HepG2 (cell line): ENCODE results near the gene RPS8. TPM values are rescaled to one million over a fixed set of nuclear protein-coding genes. Genes with fewer than 3 reads are reported as not detected.

Experiments
- EHMT2 ChIP-seq: fragments of 200-600 bp; sonication (generic); IDR thresholded peaks from 2 replicates; pipeline ENCODE4 v1.7.0; 2017; ENCODE audit warnings: antibody characterized with exemption, low read depth, low read length, borderline replicate concordance
- FIP1L1 ChIP-seq: fragments of 200-400 bp; formaldehyde crosslinking; IDR thresholded peaks from 2 replicates; pipeline ENCODE4 v1.6.1; 2018; ENCODE audit warnings: low read depth, mild to moderate bottlenecking, low read length, moderate library complexity, borderline replicate concordance; ENCODE audit not compliant: insufficient read depth
- MZF1 ChIP-seq: sonication (generic); formaldehyde crosslinking; IDR thresholded peaks from 2 replicates; pipeline ENCODE4 v1.8.1; 2023; ENCODE audit warnings: mild to moderate bottlenecking, missing genetic modification reagents, borderline replicate concordance
- NCOR1 ChIP-seq: fragments of 200-600 bp; sonication (generic); IDR thresholded peaks from 2 replicates; pipeline ENCODE4 v1.7.0; 2017; ENCODE audit warnings: antibody characterized with exemption, low read length, borderline replicate concordance
- NPAS2 ChIP-seq: sonication (generic); formaldehyde crosslinking; IDR thresholded peaks from 2 replicates; pipeline ENCODE4 v1.8.0; 2022; ENCODE audit warnings: mild to moderate bottlenecking, missing genetic modification reagents, borderline replicate concordance
- NR3C1 ChIP-seq: sonication (generic); formaldehyde crosslinking; IDR thresholded peaks from 2 replicates; pipeline ENCODE4 v1.4.0; 2020; ENCODE audit warnings: missing genetic modification reagents
- PBX2 ChIP-seq: IDR thresholded peaks from 2 replicates; pipeline ENCODE4 v1.6.1; 2016; ENCODE audit warnings: control low read depth
- TFDP2 ChIP-seq: sonication (generic); formaldehyde crosslinking; IDR thresholded peaks from 2 replicates; pipeline ENCODE4 v1.4.0; 2020; ENCODE audit warnings: missing genetic modification reagents
- ZNF460 ChIP-seq: sonication (generic); formaldehyde crosslinking; IDR thresholded peaks from 2 replicates; pipeline ENCODE4 v1.5.1; 2020; ENCODE audit warnings: missing genetic modification reagents, mild to moderate bottlenecking, borderline replicate concordance
- polyA plus RNA-seq, 8 experiments: library from polyadenylated mRNA; depleted of rRNA in 3 of 8; stranded (reverse) in 7 of 8; unstranded in 1 of 8; fragments of >200 nt; fragmentation: Illumina TruSeq in 4 of 8; extraction: Trizol in 4 of 8; gene quantifications; 2 replicates each; pipeline versions ENCODE4 v1.2.1 to v1.2.3, GENCODE V29; 2011 to 2016; ENCODE audit warnings: low read depth in 4 of 8, missing spikeins in 1 of 8, mixed read lengths in 1 of 8; ENCODE audit not compliant: insufficient read depth in 1 of 8
- total RNA-seq, 5 experiments: library from RNA; depleted of rRNA; stranded (reverse); fragments of >200 nt; fragmentation: Illumina TruSeq; extraction: Trizol; gene quantifications; 2 replicates each; pipeline ENCODE4 v1.2.3, GENCODE V29; 2016; ENCODE audit warnings: low read depth in 1 of 5
- TF ChIP-seq, protein P1 (sequence below), 2 experiments: IDR thresholded peaks; 2 replicates each; pipeline ENCODE4 v1.6.1; 2011 to 2012; ENCODE audit warnings: low read length in 2 of 2, borderline replicate concordance in 1 of 2, low read depth in 1 of 2, mild to moderate bottlenecking in 1 of 2, moderate library complexity in 1 of 2
- TF ChIP-seq, protein P2 (sequence below): sonication (generic); formaldehyde crosslinking; IDR thresholded peaks from 2 replicates; pipeline ENCODE4 v1.4.0; 2020; ENCODE audit warnings: missing genetic modification reagents, borderline replicate concordance
- TF ChIP-seq, protein P3 (sequence below): sonication (generic); formaldehyde crosslinking; IDR thresholded peaks from 2 replicates; pipeline ENCODE4 v1.4.0; 2020; ENCODE audit warnings: missing genetic modification reagents, borderline replicate concordance
- TF ChIP-seq, protein P4 (sequence below): sonication (generic); formaldehyde crosslinking; IDR thresholded peaks from 2 replicates; pipeline ENCODE4 v1.5.0; 2020; ENCODE audit warnings: missing genetic modification reagents

The RPS8 gene
- total and polyA plus RNA-seq, 2 of the 13 experiments (the other 11 are each of a cell fraction or from before 2014, with no cell fraction given), result 2,628 to 2,822 TPM

GRCh38 chr1:44775078-44775929 lies at the start of gene RPS8 (continued):
- TF ChIP-seq MZF1 (CRISPR knock-in tag) (peak; percentile 90; the same call in 1 of the 2 replicates), FIP1L1 (peak; percentile 51; the same call in 1 of the 2 replicates), NR3C1 (CRISPR knock-in tag) (no peak), NPAS2 (CRISPR knock-in tag) (no peak), PBX2 (CRISPR knock-in tag) (0 out of 2 replicates have a peak, but pooled peaks have one; percentile 35), ZNF460 (CRISPR knock-in tag) (no peak), EHMT2 (no peak), NCOR1 (no peak; the same call in 1 of the 2 replicates), TFDP2 (CRISPR knock-in tag) (peak; percentile 64)
- TF ChIP-seq, protein P1, sequence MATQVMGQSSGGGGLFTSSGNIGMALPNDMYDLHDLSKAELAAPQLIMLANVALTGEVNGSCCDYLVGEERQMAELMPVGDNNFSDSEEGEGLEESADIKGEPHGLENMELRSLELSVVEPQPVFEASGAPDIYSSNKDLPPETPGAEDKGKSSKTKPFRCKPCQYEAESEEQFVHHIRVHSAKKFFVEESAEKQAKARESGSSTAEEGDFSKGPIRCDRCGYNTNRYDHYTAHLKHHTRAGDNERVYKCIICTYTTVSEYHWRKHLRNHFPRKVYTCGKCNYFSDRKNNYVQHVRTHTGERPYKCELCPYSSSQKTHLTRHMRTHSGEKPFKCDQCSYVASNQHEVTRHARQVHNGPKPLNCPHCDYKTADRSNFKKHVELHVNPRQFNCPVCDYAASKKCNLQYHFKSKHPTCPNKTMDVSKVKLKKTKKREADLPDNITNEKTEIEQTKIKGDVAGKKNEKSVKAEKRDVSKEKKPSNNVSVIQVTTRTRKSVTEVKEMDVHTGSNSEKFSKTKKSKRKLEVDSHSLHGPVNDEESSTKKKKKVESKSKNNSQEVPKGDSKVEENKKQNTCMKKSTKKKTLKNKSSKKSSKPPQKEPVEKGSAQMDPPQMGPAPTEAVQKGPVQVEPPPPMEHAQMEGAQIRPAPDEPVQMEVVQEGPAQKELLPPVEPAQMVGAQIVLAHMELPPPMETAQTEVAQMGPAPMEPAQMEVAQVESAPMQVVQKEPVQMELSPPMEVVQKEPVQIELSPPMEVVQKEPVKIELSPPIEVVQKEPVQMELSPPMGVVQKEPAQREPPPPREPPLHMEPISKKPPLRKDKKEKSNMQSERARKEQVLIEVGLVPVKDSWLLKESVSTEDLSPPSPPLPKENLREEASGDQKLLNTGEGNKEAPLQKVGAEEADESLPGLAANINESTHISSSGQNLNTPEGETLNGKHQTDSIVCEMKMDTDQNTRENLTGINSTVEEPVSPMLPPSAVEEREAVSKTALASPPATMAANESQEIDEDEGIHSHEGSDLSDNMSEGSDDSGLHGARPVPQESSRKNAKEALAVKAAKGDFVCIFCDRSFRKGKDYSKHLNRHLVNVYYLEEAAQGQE (IDR thresholded peaks at IDR 0.05; ENCODE audit: borderline replicate concordance in 1 of 2, low read depth in 1 of 2, low read length in 2 of 2), result peak in 1 of 2 experiments; percentile 69; a peak in 1 of 4 replicates
- TF ChIP-seq, protein P2, sequence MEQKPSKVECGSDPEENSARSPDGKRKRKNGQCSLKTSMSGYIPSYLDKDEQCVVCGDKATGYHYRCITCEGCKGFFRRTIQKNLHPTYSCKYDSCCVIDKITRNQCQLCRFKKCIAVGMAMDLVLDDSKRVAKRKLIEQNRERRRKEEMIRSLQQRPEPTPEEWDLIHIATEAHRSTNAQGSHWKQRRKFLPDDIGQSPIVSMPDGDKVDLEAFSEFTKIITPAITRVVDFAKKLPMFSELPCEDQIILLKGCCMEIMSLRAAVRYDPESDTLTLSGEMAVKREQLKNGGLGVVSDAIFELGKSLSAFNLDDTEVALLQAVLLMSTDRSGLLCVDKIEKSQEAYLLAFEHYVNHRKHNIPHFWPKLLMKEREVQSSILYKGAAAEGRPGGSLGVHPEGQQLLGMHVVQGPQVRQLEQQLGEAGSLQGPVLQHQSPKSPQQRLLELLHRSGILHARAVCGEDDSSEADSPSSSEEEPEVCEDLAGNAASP (CRISPR knock-in tag), result peak; percentile 91
- TF ChIP-seq, protein P3, sequence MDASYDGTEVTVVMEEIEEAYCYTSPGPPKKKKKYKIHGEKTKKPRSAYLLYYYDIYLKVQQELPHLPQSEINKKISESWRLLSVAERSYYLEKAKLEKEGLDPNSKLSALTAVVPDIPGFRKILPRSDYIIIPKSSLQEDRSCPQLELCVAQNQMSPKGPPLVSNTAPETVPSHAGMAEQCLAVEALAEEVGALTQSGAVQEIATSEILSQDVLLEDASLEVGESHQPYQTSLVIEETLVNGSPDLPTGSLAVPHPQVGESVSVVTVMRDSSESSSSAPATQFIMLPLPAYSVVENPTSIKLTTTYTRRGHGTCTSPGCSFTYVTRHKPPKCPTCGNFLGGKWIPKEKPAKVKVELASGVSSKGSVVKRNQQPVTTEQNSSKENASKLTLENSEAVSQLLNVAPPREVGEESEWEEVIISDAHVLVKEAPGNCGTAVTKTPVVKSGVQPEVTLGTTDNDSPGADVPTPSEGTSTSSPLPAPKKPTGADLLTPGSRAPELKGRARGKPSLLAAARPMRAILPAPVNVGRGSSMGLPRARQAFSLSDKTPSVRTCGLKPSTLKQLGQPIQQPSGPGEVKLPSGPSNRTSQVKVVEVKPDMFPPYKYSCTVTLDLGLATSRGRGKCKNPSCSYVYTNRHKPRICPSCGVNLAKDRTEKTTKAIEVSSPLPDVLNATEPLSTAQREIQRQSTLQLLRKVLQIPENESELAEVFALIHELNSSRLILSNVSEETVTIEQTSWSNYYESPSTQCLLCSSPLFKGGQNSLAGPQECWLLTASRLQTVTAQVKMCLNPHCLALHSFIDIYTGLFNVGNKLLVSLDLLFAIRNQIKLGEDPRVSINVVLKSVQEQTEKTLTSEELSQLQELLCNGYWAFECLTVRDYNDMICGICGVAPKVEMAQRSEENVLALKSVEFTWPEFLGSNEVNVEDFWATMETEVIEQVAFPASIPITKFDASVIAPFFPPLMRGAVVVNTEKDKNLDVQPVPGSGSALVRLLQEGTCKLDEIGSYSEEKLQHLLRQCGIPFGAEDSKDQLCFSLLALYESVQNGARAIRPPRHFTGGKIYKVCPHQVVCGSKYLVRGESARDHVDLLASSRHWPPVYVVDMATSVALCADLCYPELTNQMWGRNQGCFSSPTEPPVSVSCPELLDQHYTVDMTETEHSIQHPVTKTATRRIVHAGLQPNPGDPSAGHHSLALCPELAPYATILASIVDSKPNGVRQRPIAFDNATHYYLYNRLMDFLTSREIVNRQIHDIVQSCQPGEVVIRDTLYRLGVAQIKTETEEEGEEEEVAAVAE (CRISPR knock-in tag), result 0 out of 2 replicates have a peak, but pooled peaks have one; percentile 20
- TF ChIP-seq, protein P4, sequence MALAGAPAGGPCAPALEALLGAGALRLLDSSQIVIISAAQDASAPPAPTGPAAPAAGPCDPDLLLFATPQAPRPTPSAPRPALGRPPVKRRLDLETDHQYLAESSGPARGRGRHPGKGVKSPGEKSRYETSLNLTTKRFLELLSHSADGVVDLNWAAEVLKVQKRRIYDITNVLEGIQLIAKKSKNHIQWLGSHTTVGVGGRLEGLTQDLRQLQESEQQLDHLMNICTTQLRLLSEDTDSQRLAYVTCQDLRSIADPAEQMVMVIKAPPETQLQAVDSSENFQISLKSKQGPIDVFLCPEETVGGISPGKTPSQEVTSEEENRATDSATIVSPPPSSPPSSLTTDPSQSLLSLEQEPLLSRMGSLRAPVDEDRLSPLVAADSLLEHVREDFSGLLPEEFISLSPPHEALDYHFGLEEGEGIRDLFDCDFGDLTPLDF (CRISPR knock-in tag), result peak; percentile 69
